Tibial artery (tissue), 4 donors: Measurements from ENCODE around the gene GPC6.

Experiments
- DNase-seq, 2 donors: peaks; one replicate each; pipeline ENCODE4 v3.0.0-alpha.2; 2019
- H3K27ac ChIP-seq, 2 donors: fragments of 200-600 bp; sonication (generic) in 1 of 2; 1 replicate in 1 of 2; 2 replicates in 1 of 2; pipeline ENCODE4 v1.5.1; 2018 to 2019; ENCODE audit warnings: mild to moderate bottlenecking in 1 of 2
- H3K27me3 ChIP-seq, 2 donors: fragments of 200-600 bp; sonication (generic) in 1 of 2; one replicate each; pipeline versions ENCODE4 v1.5.1 to v1.6.0; 2016 to 2019
- H3K36me3 ChIP-seq, 3 donors: fragments of 200-600 bp; sonication (generic) in 2 of 3; one replicate each; pipeline ENCODE4 v1.5.1; 2016 to 2019; ENCODE audit warnings: mild to moderate bottlenecking in 2 of 3
- H3K4me1 ChIP-seq, 4 donors: fragments of 200-600 bp; sonication (generic) in 2 of 4; 1 replicate in 3 of 4; 2 replicates in 1 of 4; pipeline ENCODE4 v1.5.1; 2016 to 2019
- H3K4me3 ChIP-seq, 2 donors: fragments of 200-600 bp; sonication (generic) in 1 of 2; 1 replicate in 1 of 2; 2 replicates in 1 of 2; pipeline ENCODE4 v1.5.1; 2018 to 2019; ENCODE audit warnings: mild to moderate bottlenecking in 2 of 2
- H3K9me3 ChIP-seq, 3 donors: fragments of 200-600 bp; sonication (generic) in 1 of 3; one replicate each; pipeline ENCODE4 v1.5.1; 2016 to 2019
- intact Hi-C: fragments of 100-400 bp; cut with DNase I; formaldehyde crosslinking; loops from one replicate; pipeline ENCODE4 v1.15.0; 2023; ENCODE audit warnings: low total_unique reads
- TF ChIP-seq, protein P1 (sequence below), 2 experiments: fragments of 200-600 bp in 1 of 2; fragments of 450-650 bp in 1 of 2; IDR thresholded peaks; one replicate each; pipeline ENCODE4 v1.5.1; 2017 to 2019; ENCODE audit warnings: antibody characterized with exemption in 2 of 2, mild to moderate bottlenecking in 1 of 2, moderate library complexity in 1 of 2

The GPC6 gene

DNA sequence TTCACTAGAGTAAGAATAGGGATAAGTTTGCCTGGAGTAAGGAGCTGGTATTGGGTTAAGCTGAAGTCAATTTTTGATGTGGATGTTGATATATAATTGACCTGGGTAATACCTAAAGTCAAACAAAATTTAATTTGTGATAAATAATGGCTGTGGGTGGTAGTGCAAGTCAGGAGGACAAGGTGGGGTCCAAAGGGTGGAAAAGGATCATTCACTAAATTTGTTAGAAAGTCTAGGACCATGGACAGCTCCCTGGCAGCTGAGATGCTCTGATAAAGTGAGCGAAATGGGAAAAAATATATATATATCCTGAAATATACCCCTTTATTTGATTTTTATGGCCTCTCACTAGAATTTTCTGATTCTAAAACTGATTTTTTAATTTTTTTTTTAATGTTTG, 463.5 kb downstream of the GPC6 start:
- H3K4me3 ChIP-seq: no peak overlapping the region
- H3K36me3 ChIP-seq: no peaks in the 10 kb centered on the region
- no peak overlapping the region for H3K27ac ChIP-seq
- H3K27me3 ChIP-seq: no peaks in the 10 kb centered on the region
- H3K9me3 ChIP-seq: no peaks in the 10 kb centered on the region
- intact Hi-C loops: no loop called here
- no peaks in the 10 kb centered on the region for H3K4me1 ChIP-seq
- TF ChIP-seq, protein P1, sequence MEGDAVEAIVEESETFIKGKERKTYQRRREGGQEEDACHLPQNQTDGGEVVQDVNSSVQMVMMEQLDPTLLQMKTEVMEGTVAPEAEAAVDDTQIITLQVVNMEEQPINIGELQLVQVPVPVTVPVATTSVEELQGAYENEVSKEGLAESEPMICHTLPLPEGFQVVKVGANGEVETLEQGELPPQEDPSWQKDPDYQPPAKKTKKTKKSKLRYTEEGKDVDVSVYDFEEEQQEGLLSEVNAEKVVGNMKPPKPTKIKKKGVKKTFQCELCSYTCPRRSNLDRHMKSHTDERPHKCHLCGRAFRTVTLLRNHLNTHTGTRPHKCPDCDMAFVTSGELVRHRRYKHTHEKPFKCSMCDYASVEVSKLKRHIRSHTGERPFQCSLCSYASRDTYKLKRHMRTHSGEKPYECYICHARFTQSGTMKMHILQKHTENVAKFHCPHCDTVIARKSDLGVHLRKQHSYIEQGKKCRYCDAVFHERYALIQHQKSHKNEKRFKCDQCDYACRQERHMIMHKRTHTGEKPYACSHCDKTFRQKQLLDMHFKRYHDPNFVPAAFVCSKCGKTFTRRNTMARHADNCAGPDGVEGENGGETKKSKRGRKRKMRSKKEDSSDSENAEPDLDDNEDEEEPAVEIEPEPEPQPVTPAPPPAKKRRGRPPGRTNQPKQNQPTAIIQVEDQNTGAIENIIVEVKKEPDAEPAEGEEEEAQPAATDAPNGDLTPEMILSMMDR (IDR thresholded peaks at IDR 0.05): no peak
- DNase-seq: no peak

DNA sequence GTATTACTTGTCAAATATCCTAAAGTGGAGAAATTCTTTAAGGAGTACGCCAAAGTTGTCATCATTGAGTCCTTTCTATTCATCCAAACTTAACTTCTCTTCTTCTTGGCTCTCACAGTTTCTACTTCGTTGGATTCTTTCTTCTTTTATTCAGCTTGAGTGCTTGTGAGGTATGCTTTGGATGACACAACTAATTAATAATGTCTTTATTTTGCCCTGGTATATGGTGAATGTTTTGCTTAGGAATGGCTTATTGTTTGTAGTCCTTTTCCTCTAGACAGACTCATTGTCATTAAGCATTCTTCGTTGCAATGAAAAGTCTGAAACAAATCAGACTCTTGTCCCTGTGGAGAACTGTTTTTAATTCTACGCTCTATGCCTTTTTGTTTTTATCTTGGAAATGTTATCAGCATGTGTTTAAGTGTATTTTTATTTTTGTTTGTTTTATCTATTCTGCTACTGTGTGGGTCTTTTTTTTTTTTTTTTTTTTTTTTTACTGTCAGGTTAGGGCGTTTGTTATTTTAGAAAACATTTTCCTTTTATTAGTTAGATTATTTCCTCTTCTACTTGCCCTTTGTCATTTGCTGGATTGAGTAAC, 471.5 kb downstream of the GPC6 start:
- H3K36me3 ChIP-seq: no peaks in the 10 kb centered on the region
- no peak overlapping the region for H3K4me3 ChIP-seq
- H3K27ac ChIP-seq: no peak overlapping the region
- peaks cover 0 to 4% (median 0%) of the 10 kb centered on the region in 3 donors for H3K9me3 ChIP-seq
- intact Hi-C loops: no loop called here
- no peak for DNase-seq
- no peaks in the 10 kb centered on the region for H3K4me1 ChIP-seq
- TF ChIP-seq, protein P1 (IDR thresholded peaks at IDR 0.05): no peak
- H3K27me3 ChIP-seq: no peaks in the 10 kb centered on the region

GRCh38 chr13:93700115-93700514, 473.5 kb downstream of the GPC6 start:
- no peaks in the 10 kb centered on the region for H3K27me3 ChIP-seq
- intact Hi-C loops: no loop called here
- TF ChIP-seq, protein P1 (IDR thresholded peaks at IDR 0.05): no peak

DNA sequence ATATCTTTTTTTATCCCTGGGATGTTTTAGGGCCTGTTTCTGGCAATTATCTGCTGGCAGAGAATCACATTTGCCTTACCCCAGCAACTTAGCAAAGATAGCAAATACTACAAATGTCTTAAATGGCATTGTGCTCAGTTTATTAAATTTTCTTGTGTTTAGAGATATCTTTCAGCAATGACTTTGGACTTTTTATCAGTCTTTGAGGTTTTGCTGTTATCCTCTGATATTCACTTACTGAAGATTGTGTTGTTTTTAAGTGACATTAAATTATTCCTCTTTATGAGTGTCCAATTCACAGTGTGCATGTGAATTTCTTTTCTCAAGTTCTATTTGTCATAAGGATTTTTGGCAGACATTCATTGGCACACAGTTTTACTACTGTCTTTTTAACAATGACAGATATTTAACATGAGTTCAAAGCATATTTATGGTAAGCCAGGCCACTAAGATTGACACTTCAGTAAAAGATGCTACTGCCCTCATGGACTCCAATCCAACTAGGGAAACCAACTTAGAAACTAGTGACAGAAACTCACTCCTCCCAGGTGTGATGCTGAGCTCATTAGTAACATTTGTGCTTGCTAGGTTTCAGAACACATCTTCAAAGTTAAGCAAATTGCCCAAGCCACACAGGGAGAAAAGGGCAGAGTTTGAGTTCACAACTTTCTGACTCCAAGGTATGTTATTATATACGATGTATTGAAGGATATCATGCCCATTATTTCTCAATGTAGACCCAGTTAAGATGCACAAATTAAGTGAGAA, 481.9 kb downstream of the GPC6 start:
- Histone ChIP-seq H3K27ac (no peak overlapping the region), H3K4me3 (no peak overlapping the region), H3K4me1 (peaks cover 0 to 17% (median 0%) of the 10 kb centered on the region in 4 donors), H3K27me3 (no peaks in the 10 kb centered on the region), H3K36me3 (no peaks in the 10 kb centered on the region), H3K9me3 (no peaks in the 10 kb centered on the region)
- intact Hi-C loops: no loop called here
- no peak for DNase-seq
- TF ChIP-seq, protein P1 (IDR thresholded peaks at IDR 0.05): no peak

More at GRCh38 chr13:93700115-93700514, 473.5 kb downstream of the GPC6 start:
- Histone ChIP-seq H3K4me3 (no peak overlapping the region), H3K4me1 (no peaks in the 10 kb centered on the region), H3K27ac (no peak overlapping the region), H3K36me3 (no peaks in the 10 kb centered on the region), H3K9me3 (peaks cover 0 to 4% (median 0%) of the 10 kb centered on the region in 3 donors)
- no peak for DNase-seq

GRCh38 chr13:93709506-93710244, 483.1 kb downstream of the GPC6 start:
- no peaks in the 10 kb centered on the region for H3K36me3 ChIP-seq
- H3K9me3 ChIP-seq: peaks cover 0 to 6% (median 6%) of the 10 kb centered on the region in 3 donors
- H3K4me1 ChIP-seq: peaks cover 0 to 17% (median 0%) of the 10 kb centered on the region in 4 donors
- DNase-seq: no peak
- H3K27ac ChIP-seq: no peak overlapping the region
- TF ChIP-seq, protein P1 (IDR thresholded peaks at IDR 0.05): no peak
- intact Hi-C loops: no loop called here
- no peaks in the 10 kb centered on the region for H3K27me3 ChIP-seq
- H3K4me3 ChIP-seq: no peak overlapping the region
